Activated CD8-positive, alpha-beta memory T cell treated with anti-CD3 and anti-CD28 coated beads, Interleukin-2, amount 50 U/mL, for 4 hours (primary cell): ENCODE measurements around the gene TPRG1.

Experiments
- DNase-seq: peaks from one replicate; pipeline ENCODE4 v3.0.0-alpha.2; 2020

The TPRG1 gene

GRCh38 chr3:189233225-189233858 is 61.6 kb downstream of the TPRG1 start:
- no peak for DNase-seq

GRCh38 chr3:189235214-189235613 is 63.4 kb downstream of the TPRG1 start:
- no peak for DNase-seq

- DNase-seq, result no peak
Measured at GRCh38 chr3:189236352-189236751, 64.6 kb downstream of the TPRG1 start.

- DNase-seq, result no peak
Measured at GRCh38 chr3:189237526-189237925, 65.8 kb downstream of the TPRG1 start.

GRCh38 chr3:189238071-189238470 is 66.3 kb downstream of the TPRG1 start:
- DNase-seq, result no peak

GRCh38 chr3:189239616-189240015 is 67.8 kb downstream of the TPRG1 start:
- DNase-seq, result no peak

GRCh38 chr3:189249987-189250386 is 78.2 kb downstream of the TPRG1 start:
- no peak for DNase-seq

GRCh38 chr3:189258261-189258660 is 86.5 kb downstream of the TPRG1 start:
- no peak for DNase-seq

- DNase-seq, result no peak
Measured at GRCh38 chr3:189260556-189261493, 89.1 kb downstream of the TPRG1 start.

GRCh38 chr3:189262746-189263145 is 91.0 kb downstream of the TPRG1 start:
- DNase-seq, result no peak

GRCh38 chr3:189267981-189268613 is 96.3 kb downstream of the TPRG1 start:
- DNase-seq, result no peak

GRCh38 chr3:189269365-189269764 is 97.6 kb downstream of the TPRG1 start:
- no peak for DNase-seq

- peak; percentile 26 for DNase-seq
Measured at GRCh38 chr3:189270248-189270832, 98.6 kb downstream of the TPRG1 start.

GRCh38 chr3:189272500-189273119 is 100.8 kb downstream of the TPRG1 start:
- DNase-seq, result no peak

- DNase-seq, result no peak
Measured at GRCh38 chr3:189273736-189274135, 102.0 kb downstream of the TPRG1 start.

- no peak for DNase-seq
Measured at GRCh38 chr3:189275182-189275581, 103.4 kb downstream of the TPRG1 start.

- no peak for DNase-seq
Measured at GRCh38 chr3:189275852-189276251, 104.1 kb downstream of the TPRG1 start.

GRCh38 chr3:189276444-189277219 is 104.9 kb downstream of the TPRG1 start:
- DNase-seq, result no peak

GRCh38 chr3:189277711-189278110 is 105.9 kb downstream of the TPRG1 start:
- no peak for DNase-seq

GRCh38 chr3:189278221-189278620 is 106.5 kb downstream of the TPRG1 start:
- DNase-seq, result no peak

GRCh38 chr3:189282189-189282588 is 110.4 kb downstream of the TPRG1 start:
- DNase-seq, result no peak

GRCh38 chr3:189282741-189283140 is 111.0 kb downstream of the TPRG1 start:
- no peak for DNase-seq
